ENCODE results near the gene RNF166.

RNF166 gene

GRCh38 chr16:88691129-88691813 is 14.9 kb downstream of the RNF166 start:
- no peak for DNase-seq

- DNase-seq, result peak in 1 of 4 experiments; percentile 45
Observed at GRCh38 chr16:88690341-88691128, 15.7 kb downstream of the RNF166 start.

- no peak for DNase-seq
Observed at GRCh38 chr16:88688013-88688778, 18.0 kb downstream of the RNF166 start.

- DNase-seq, result no peak
Observed at GRCh38 chr16:88687676-88688012, 18.6 kb downstream of the RNF166 start.

GRCh38 chr16:88687254-88687576 is 19.0 kb downstream of the RNF166 start:
- no peak for DNase-seq

- peak; percentile 90 to 96 (median 96) for DNase-seq
Observed at GRCh38 chr16:88686439-88687253, 19.6 kb downstream of the RNF166 start, which contains the start of gene SNAI3. Gene SNAI3, minus strand, starts transcription at chr16:88686507. Its CDS starts 101 bp downstream, at chr16:88686406.

- peak; percentile 36 to 71 (median 51) for DNase-seq
Observed at GRCh38 chr16:88686062-88686438, 20.2 kb downstream of the RNF166 start.

GRCh38 chr16:88685156-88686061 is 20.8 kb downstream of the RNF166 start:
- DNase-seq, result peak; percentile 72 to 87 (median 82)

- DNase-seq, result peak in 1 of 4 experiments; percentile 37
Observed at GRCh38 chr16:88684569-88685155, 21.5 kb downstream of the RNF166 start.

GRCh38 chr16:88681709-88682451 is 24.3 kb downstream of the RNF166 start:
- peak; percentile 91 to 97 (median 96) for DNase-seq

GRCh38 chr16:88681084-88681680 is 25.0 kb downstream of the RNF166 start:
- peak in 1 of 4 experiments; percentile 43 for DNase-seq

- DNase-seq, result no peak
Observed at GRCh38 chr16:88680554-88681083, 25.6 kb downstream of the RNF166 start.

GRCh38 chr16:88678224-88678979 is 27.8 kb downstream of the RNF166 start:
- DNase-seq, result no peak

- DNase-seq, result no peak
Observed at GRCh38 chr16:88677721-88678120, 28.5 kb downstream of the RNF166 start.

GRCh38 chr16:88676502-88677242 is 29.5 kb downstream of the RNF166 start:
- no peak for DNase-seq

- DNase-seq, result no peak
Observed at GRCh38 chr16:88673716-88674379, 32.4 kb downstream of the RNF166 start.

GRCh38 chr16:88672776-88673175 is 33.4 kb downstream of the RNF166 start:
- peak in 1 of 4 experiments; percentile 43 for DNase-seq

All from suppressor macrophage (primary cell).